MM.1S (cell line): Measurements from ENCODE around the gene PARD3.

Experiments used
- DNase-seq: peaks from one replicate; pipeline ENCODE4 v3.0.0-alpha.2; 2015
- H2AFZ ChIP-seq: fragments of 300-600 bp; sonication (generic); 2 replicates; pipeline ENCODE4 v1.6.0; 2016; ENCODE audit warnings: antibody characterized with exemption, low read length
- H3F3A ChIP-seq: fragments of 300-600 bp; sonication (generic); 2 replicates; pipeline ENCODE4 v1.6.1; 2016; ENCODE audit warnings: mild to moderate bottlenecking, antibody characterized with exemption, low read length, moderate library complexity, mixed read lengths; ENCODE audit not compliant: insufficient read depth
- H3K27ac ChIP-seq: fragments of 300-600 bp; sonication (generic); 2 replicates; pipeline ENCODE4 v1.5.1; 2016; ENCODE audit warnings: mild to moderate bottlenecking, low read length
- H3K27me3 ChIP-seq: fragments of 300-600 bp; sonication (generic); replicated peaks from 2 replicates; pipeline ENCODE4 v1.6.0; 2016; ENCODE audit warnings: low read length; ENCODE audit not compliant: insufficient read depth
- H3K36me3 ChIP-seq: fragments of 300-600 bp; sonication (generic); replicated peaks from 2 replicates; pipeline ENCODE4 v1.6.1; 2016; ENCODE audit warnings: mild to moderate bottlenecking, low read length, mixed read lengths; ENCODE audit not compliant: insufficient read depth
- H3K4me1 ChIP-seq: fragments of 300-600 bp; sonication (generic); 2 replicates; pipeline ENCODE4 v1.6.1; 2016; ENCODE audit warnings: low read length, mixed read lengths
- H3K4me2 ChIP-seq: fragments of 300-600 bp; sonication (generic); 2 replicates; pipeline ENCODE4 v1.6.0; 2016; ENCODE audit warnings: low read depth, low read length
- H3K4me3 ChIP-seq: fragments of 300-600 bp; sonication (generic); 2 replicates; pipeline ENCODE4 v1.5.1; 2016; ENCODE audit warnings: low read length, mixed read lengths
- H3K79me2 ChIP-seq: fragments of 300-600 bp; sonication (generic); 2 replicates; pipeline ENCODE4 v1.6.1; 2016; ENCODE audit warnings: mixed run types, low read length, mixed read lengths
- H3K9ac ChIP-seq: fragments of 300-600 bp; sonication (generic); 2 replicates; pipeline ENCODE4 v1.6.1; 2016; ENCODE audit warnings: low read length, mixed read lengths
- H3K9me2 ChIP-seq: fragments of 300-600 bp; sonication (generic); replicated peaks from 2 replicates; pipeline ENCODE4 v1.6.1; 2016; ENCODE audit warnings: mild to moderate bottlenecking, low read length, mixed read lengths; ENCODE audit not compliant: insufficient read depth
- H3K9me3 ChIP-seq: fragments of 300-600 bp; sonication (generic); replicated peaks from 2 replicates; pipeline ENCODE4 v1.6.1; 2016; ENCODE audit warnings: mild to moderate bottlenecking, low read length, mixed read lengths; ENCODE audit not compliant: insufficient read depth
- H4K20me1 ChIP-seq: fragments of 300-600 bp; sonication (generic); 2 replicates; pipeline ENCODE4 v1.6.1; 2016; ENCODE audit warnings: mild to moderate bottlenecking, low read length, moderate library complexity, mixed read lengths; ENCODE audit not compliant: insufficient read depth
- EZH2 ChIP-seq: fragments of 300-600 bp; sonication (generic); optimal IDR thresholded peaks from 2 replicates; pipeline ENCODE3; 2017; ENCODE audit warnings: low read depth, mild to moderate bottlenecking, antibody characterized with exemption, low read length, mixed read lengths
- EZH2phosphoT487 ChIP-seq: fragments of 300-600 bp; sonication (generic); IDR thresholded peaks from 2 replicates; pipeline ENCODE4 v1.6.1; 2018; ENCODE audit warnings: antibody characterized with exemption, low read length
- TF ChIP-seq, protein P1 (sequence below): fragments of 300-600 bp; sonication (generic); IDR thresholded peaks from 2 replicates; pipeline ENCODE4 v1.5.1; 2016; ENCODE audit warnings: antibody characterized with exemption, low read length, mixed read lengths

The PARD3 gene

GRCh38 chr10:34094961-34095360 is 720.1 kb downstream of the PARD3 start:
- Histone ChIP-seq H2AFZ (no peak overlapping the region), H3K79me2 (no peaks in the 10 kb centered on the region), H3K4me1 (no peaks in the 10 kb centered on the region), H3K27ac (no peak overlapping the region), H3F3A (no peaks in the 10 kb centered on the region), H3K4me2 (no peak overlapping the region), H4K20me1 (no peaks in the 10 kb centered on the region), H3K9ac (no peak overlapping the region), H3K9me2 (no peaks in the 10 kb centered on the region), H3K4me3 (no peak overlapping the region), H3K36me3 (no peaks in the 10 kb centered on the region), H3K27me3 (no peaks in the 10 kb centered on the region), H3K9me3 (no peaks in the 10 kb centered on the region)
- DNase-seq = no peak
- TF ChIP-seq, protein P1, sequence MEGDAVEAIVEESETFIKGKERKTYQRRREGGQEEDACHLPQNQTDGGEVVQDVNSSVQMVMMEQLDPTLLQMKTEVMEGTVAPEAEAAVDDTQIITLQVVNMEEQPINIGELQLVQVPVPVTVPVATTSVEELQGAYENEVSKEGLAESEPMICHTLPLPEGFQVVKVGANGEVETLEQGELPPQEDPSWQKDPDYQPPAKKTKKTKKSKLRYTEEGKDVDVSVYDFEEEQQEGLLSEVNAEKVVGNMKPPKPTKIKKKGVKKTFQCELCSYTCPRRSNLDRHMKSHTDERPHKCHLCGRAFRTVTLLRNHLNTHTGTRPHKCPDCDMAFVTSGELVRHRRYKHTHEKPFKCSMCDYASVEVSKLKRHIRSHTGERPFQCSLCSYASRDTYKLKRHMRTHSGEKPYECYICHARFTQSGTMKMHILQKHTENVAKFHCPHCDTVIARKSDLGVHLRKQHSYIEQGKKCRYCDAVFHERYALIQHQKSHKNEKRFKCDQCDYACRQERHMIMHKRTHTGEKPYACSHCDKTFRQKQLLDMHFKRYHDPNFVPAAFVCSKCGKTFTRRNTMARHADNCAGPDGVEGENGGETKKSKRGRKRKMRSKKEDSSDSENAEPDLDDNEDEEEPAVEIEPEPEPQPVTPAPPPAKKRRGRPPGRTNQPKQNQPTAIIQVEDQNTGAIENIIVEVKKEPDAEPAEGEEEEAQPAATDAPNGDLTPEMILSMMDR = no peak
- TF ChIP-seq EZH2 (no peak), EZH2phosphoT487 (no peak)

DNA sequence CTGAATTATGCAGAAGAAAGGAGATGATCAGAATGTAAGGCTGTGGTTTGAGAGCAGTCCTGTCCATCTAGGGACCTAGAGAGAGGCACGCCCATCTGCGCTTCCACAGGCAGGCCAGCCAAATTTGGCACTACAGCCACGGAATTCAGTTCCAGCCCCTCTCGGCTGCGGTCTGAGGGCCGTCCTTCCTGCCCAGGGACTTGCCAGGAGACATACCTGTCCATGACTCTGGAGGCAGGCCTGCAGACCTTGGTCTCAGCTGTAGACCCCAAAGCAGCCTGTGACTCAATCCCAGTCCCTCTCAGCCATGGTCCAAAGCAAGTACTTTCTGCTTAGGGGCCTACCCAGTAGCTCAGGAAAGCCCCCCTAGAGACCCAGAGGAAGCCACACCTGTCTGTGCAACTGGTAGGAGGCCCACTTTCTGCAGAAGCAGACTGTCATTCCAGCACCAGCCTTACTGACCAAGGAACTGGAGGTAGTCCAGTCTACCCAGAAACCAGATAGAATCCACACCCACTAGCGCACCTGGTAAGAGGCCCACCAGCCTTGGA is 720.9 kb downstream of the PARD3 start:
- Histone ChIP-seq H3K4me3 (no peak overlapping the region), H3K9ac (no peak overlapping the region), H2AFZ (no peak overlapping the region), H3K79me2 (no peaks in the 10 kb centered on the region), H3F3A (no peaks in the 10 kb centered on the region), H3K4me1 (no peaks in the 10 kb centered on the region), H3K27ac (no peak overlapping the region), H3K27me3 (no peaks in the 10 kb centered on the region), H3K9me3 (no peaks in the 10 kb centered on the region), H3K36me3 (no peaks in the 10 kb centered on the region), H4K20me1 (no peaks in the 10 kb centered on the region), H3K9me2 (no peaks in the 10 kb centered on the region), H3K4me2 (no peak overlapping the region)
- no peak for TF ChIP-seq EZH2
- TF ChIP-seq, protein P1 = no peak
- no peak for TF ChIP-seq EZH2phosphoT487
- DNase-seq = no peak

GRCh38 chr10:34092891-34093290 is 722.2 kb downstream of the PARD3 start:
- Histone ChIP-seq H3K79me2 (no peaks in the 10 kb centered on the region), H3K27ac (no peak overlapping the region), H3K4me1 (no peaks in the 10 kb centered on the region), H3K9ac (no peak overlapping the region), H3K4me2 (no peak overlapping the region), H3K36me3 (no peaks in the 10 kb centered on the region), H4K20me1 (no peaks in the 10 kb centered on the region), H3F3A (no peaks in the 10 kb centered on the region), H3K27me3 (no peaks in the 10 kb centered on the region), H3K9me3 (no peaks in the 10 kb centered on the region), H2AFZ (no peak overlapping the region), H3K9me2 (no peaks in the 10 kb centered on the region), H3K4me3 (no peak overlapping the region)
- no peak for TF ChIP-seq EZH2phosphoT487
- TF ChIP-seq EZH2 = no peak
- TF ChIP-seq, protein P1 = no peak
- DNase-seq = no peak
